ENCODE results near the gene AJAP1.

DNA sequence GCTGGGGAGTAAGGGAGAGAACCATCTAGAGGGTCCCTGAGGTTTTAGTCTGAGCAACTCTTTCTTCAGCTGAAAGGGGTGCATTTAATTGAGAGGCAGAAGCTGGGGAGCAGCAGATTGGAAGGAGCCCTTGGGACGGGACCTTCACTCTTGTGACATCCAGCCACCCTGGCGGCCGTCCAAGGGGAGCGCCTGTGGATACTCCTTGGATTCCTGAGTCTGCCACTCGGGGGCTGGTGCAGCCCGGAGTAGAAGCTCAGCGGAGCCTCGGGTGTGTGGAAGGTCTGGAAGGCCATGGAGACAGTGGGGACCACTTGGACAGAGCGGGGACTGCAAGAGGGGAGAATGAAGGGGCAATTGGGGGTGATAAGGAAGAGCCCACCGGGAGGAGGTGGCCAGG, 68.7 kb downstream of the AJAP1 start:
- TF ChIP-seq ZNF274 (IDR thresholded peaks at IDR 0.05; ENCODE audit: low read depth, low read length) (no peak), YY1 (IDR thresholded peaks at IDR 0.05; ENCODE audit: insufficient read depth, insufficient read length) (no peak), SUZ12 (IDR thresholded peaks at IDR 0.05; ENCODE audit: extremely low read depth, insufficient read depth, insufficient read length) (no peak)

Data from NT2/D1 (cell line).